IMR-90 (cell line): ENCODE data around the gene ERICH2. TPM values are rescaled to one million over a fixed set of nuclear protein-coding genes. Genes with fewer than 3 reads are reported as not detected.

Experiments
- ATAC-seq: fragments of 200-7000 bp; cut with Tn5 transposase; 2 replicates; pipeline ENCODE4 v1.9.1; 2020; ENCODE audit warnings: low read depth, mild to moderate bottlenecking, moderate library complexity
- BruUV-seq: library from RNA; stranded (reverse); fragments of 400-500 nt; replicated peaks from 2 replicates; lab custom pipeline; 2021; lab: Mats Ljungman, UMichigan
- CTCF ChIA-PET: fragments of 300-600 bp; formaldehyde crosslinking; extraction: SDS; loops from one replicate; lab custom pipeline; 2021; ENCODE audit warnings: antibody characterized with exemption; lab: Yijun Ruan, JAX
- POLR2A ChIA-PET: fragments of 300-600 bp; sonication (Branson Sonifier 250); formaldehyde crosslinking; loops from one replicate; lab custom pipeline; 2022; ENCODE audit warnings: antibody characterized with exemption; ENCODE audit not compliant: unreplicated experiment; lab: Charles Lee
- DNase-seq: peaks from one replicate; pipeline ENCODE4 v3.0.0; 2013
- H2AFZ ChIP-seq: replicated peaks from 2 replicates; pipeline ENCODE3; 2013; ENCODE audit warnings: low read length, mild to moderate bottlenecking; ENCODE audit not compliant: poor library complexity
- H2AK5ac ChIP-seq: 2 replicates; pipeline ENCODE4 v1.6.1; 2013; ENCODE audit warnings: low read depth, low read length, inconsistent platforms
- H2AK9ac ChIP-seq: replicated peaks from 2 replicates; pipeline ENCODE3; 2013; ENCODE audit warnings: mild to moderate bottlenecking, low read depth, low read length, moderate library complexity; ENCODE audit not compliant: poor library complexity
- H2BK120ac ChIP-seq: 2 replicates; pipeline ENCODE4 v1.6.1; 2013; ENCODE audit warnings: low read depth, low read length, inconsistent platforms
- H2BK15ac ChIP-seq: 3 replicates; pipeline ENCODE4 v1.6.1; 2013; ENCODE audit warnings: low read depth, low read length, inconsistent platforms
- H2BK20ac ChIP-seq: 2 replicates; pipeline ENCODE4 v1.6.1; 2013; ENCODE audit warnings: low read depth, mild to moderate bottlenecking, inconsistent platforms, low read length, moderate library complexity
- H2BK5ac ChIP-seq: 2 replicates; pipeline ENCODE4 v1.6.1; 2013; ENCODE audit warnings: mild to moderate bottlenecking, low read depth, low read length, inconsistent platforms; ENCODE audit not compliant: poor library complexity, severe bottlenecking
- H3K14ac ChIP-seq: replicated peaks from 2 replicates; pipeline ENCODE4 v1.6.1; 2013; ENCODE audit warnings: low read depth, low read length, inconsistent platforms
- H3K18ac ChIP-seq: 2 replicates; pipeline ENCODE4 v1.6.1; 2013; ENCODE audit warnings: low read depth, low read length, control low read depth
- H3K23ac ChIP-seq: 2 replicates; pipeline ENCODE4 v1.6.1; 2013; ENCODE audit warnings: low read depth, low read length, inconsistent platforms
- H3K27ac ChIP-seq: 2 replicates; pipeline ENCODE4 v1.5.1; 2013; ENCODE audit warnings: mild to moderate bottlenecking, control low read depth, low read length; ENCODE audit not compliant: insufficient read depth
- H3K27me3 ChIP-seq: 2 replicates; pipeline ENCODE4 v1.6.1; 2013; ENCODE audit warnings: low read length; ENCODE audit not compliant: control insufficient read depth, insufficient read depth
- H3K36me3 ChIP-seq: 2 replicates; pipeline ENCODE4 v1.6.1; 2013; ENCODE audit warnings: low read length, mixed read lengths; ENCODE audit not compliant: control insufficient read depth, insufficient read depth
- H3K4ac ChIP-seq: 2 replicates; pipeline ENCODE4 v1.6.1; 2013; ENCODE audit warnings: low read depth, low read length, inconsistent platforms
- H3K4me1 ChIP-seq: 2 replicates; pipeline ENCODE4 v1.6.1; 2013; ENCODE audit warnings: low read length, mixed read lengths; ENCODE audit not compliant: control insufficient read depth, insufficient read depth
- H3K4me2 ChIP-seq: 2 replicates; pipeline ENCODE4 v1.6.1; 2013; ENCODE audit warnings: low read depth, mild to moderate bottlenecking, control low read depth, low read length, moderate library complexity
- H3K4me3 ChIP-seq: 2 replicates; pipeline ENCODE4 v1.5.1; 2013; ENCODE audit warnings: low read depth, mild to moderate bottlenecking, control low read depth, low read length, moderate library complexity; ENCODE audit not compliant: insufficient read depth
- H3K56ac ChIP-seq: 2 replicates; pipeline ENCODE4 v1.6.1; 2013; ENCODE audit warnings: low read length, inconsistent platforms; ENCODE audit not compliant: insufficient read depth; ENCODE audit errors: extremely low read depth
- H3K79me1 ChIP-seq, 2 experiments: 2 replicates each; pipeline ENCODE4 v1.6.1; 2013; ENCODE audit warnings: low read length in 2 of 2, inconsistent platforms in 1 of 2, low read depth in 1 of 2
- H3K9ac ChIP-seq: 2 replicates; pipeline ENCODE4 v1.6.1; 2013; ENCODE audit warnings: low read depth, low read length, control low read depth
- H3K9me1 ChIP-seq: 2 replicates; pipeline ENCODE4 v1.6.1; 2013; ENCODE audit warnings: low read length, inconsistent platforms; ENCODE audit not compliant: insufficient read depth
- H3K9me3 ChIP-seq: 2 replicates; pipeline ENCODE4 v1.6.1; 2013; ENCODE audit warnings: low read length; ENCODE audit not compliant: control insufficient read depth, insufficient read depth
- H4K20me1 ChIP-seq: 2 replicates; pipeline ENCODE4 v1.6.1; 2013; ENCODE audit warnings: low read length, inconsistent platforms; ENCODE audit not compliant: insufficient read depth
- H4K5ac ChIP-seq: 2 replicates; pipeline ENCODE4 v1.6.1; 2013; ENCODE audit warnings: mild to moderate bottlenecking, low read depth, low read length, control low read depth
- H4K8ac ChIP-seq, 2 experiments: 2 replicates each; pipeline ENCODE4 v1.6.1; 2013; ENCODE audit warnings: low read depth in 2 of 2, low read length in 2 of 2, control low read depth in 1 of 2, inconsistent platforms in 1 of 2
- H4K91ac ChIP-seq: 2 replicates; pipeline ENCODE4 v1.6.1; 2013; ENCODE audit warnings: low read depth, low read length, inconsistent platforms; ENCODE audit not compliant: insufficient read depth
- BHLHE40 ChIP-seq: fragments of 150-350 bp; IDR thresholded peaks from 2 replicates; pipeline ENCODE4 v1.6.1; 2016; ENCODE audit warnings: mild to moderate bottlenecking, low read depth, low read length
- CEBPB ChIP-seq: IDR thresholded peaks from 2 replicates; pipeline ENCODE4 v1.6.1; 2012; ENCODE audit warnings: low read depth, low read length, improper control_type of control experiment
- CTCF ChIP-seq: conservative IDR thresholded peaks from 2 replicates; pipeline ENCODE4 v1.5.1; 2012; ENCODE audit warnings: mild to moderate bottlenecking, low read depth, low read length, improper control_type of control experiment
- ELK1 ChIP-seq: fragments of 150-350 bp; IDR thresholded peaks from 2 replicates; pipeline ENCODE4 v1.6.1; 2016; ENCODE audit warnings: low read depth, mild to moderate bottlenecking, low read length, moderate library complexity, borderline replicate concordance
- FOS ChIP-seq: fragments of 150-350 bp; IDR thresholded peaks from 2 replicates; pipeline ENCODE4 v1.6.1; 2016; ENCODE audit warnings: low read depth, low read length
- MAFK ChIP-seq: IDR thresholded peaks from 2 replicates; pipeline ENCODE4 v1.6.1; 2012; ENCODE audit warnings: low read depth, low read length, improper control_type of control experiment
- POLR2A ChIP-seq: IDR thresholded peaks from 2 replicates; pipeline ENCODE4 v1.6.1; 2012; ENCODE audit warnings: mild to moderate bottlenecking, low read depth, low read length
- RAD21 ChIP-seq: IDR thresholded peaks from 2 replicates; pipeline ENCODE4 v1.6.1; 2012; ENCODE audit warnings: low read length, improper control_type of control experiment
- RCOR1 ChIP-seq: IDR thresholded peaks from 2 replicates; pipeline ENCODE4 v1.6.1; 2012; ENCODE audit warnings: mild to moderate bottlenecking, low read length, improper control_type of control experiment; ENCODE audit not compliant: insufficient replicate concordance
- RFX5 ChIP-seq: IDR thresholded peaks from 2 replicates; pipeline ENCODE4 v1.8.0; 2012; ENCODE audit warnings: low read depth, mild to moderate bottlenecking, low read length, moderate library complexity
- USF2 ChIP-seq: fragments of 150-350 bp; IDR thresholded peaks from 2 replicates; pipeline ENCODE4 v1.6.1; 2017; ENCODE audit warnings: mild to moderate bottlenecking, antibody characterized with exemption, low read length, low read depth
- WGBS, 2 experiments: methylation state at CpG; one replicate each; pipeline versions ENCODE4 v1.1.5 to v1.1.7; 2013; ENCODE audit warnings: missing lambda C conversion rate in 2 of 2; ENCODE audit not compliant: insufficient read length in 1 of 2; ENCODE audit errors: extremely low coverage in 2 of 2; 5-methylcytosine and 5-hydroxymethylcytosine counted together
- dilution Hi-C: fragments of 300-500 bp; cut with HindIII; formaldehyde crosslinking; loops from one replicate; pipeline ENCODE4 v1.14.3; 2018; ENCODE audit warnings: low sequenced_read_pairs; ENCODE audit not compliant: unreplicated experiment
- in situ Hi-C: fragments of 300-500 bp; cut with MboI; formaldehyde crosslinking; loops from 3 replicates; pipeline ENCODE4 v1.14.3; 2019; ENCODE audit warnings: low sequenced_read_pairs, inconsistent platforms, mixed read lengths
- intact Hi-C: fragments of 100-400 bp; cut with micrococcal nuclease; formaldehyde crosslinking; loops from 2 replicates; pipeline ENCODE4 v1.10.0; 2022
- polyA plus RNA-seq, 3 experiments: library from polyadenylated mRNA; depleted of rRNA; stranded (reverse); fragments of >200 nt; gene quantifications; 2 replicates each; pipeline ENCODE4 v1.2.3, GENCODE V29; 2012; ENCODE audit warnings: low replicate concordance in 1 of 3
- total RNA-seq: library from RNA; depleted of rRNA; stranded (reverse); fragments of >200 nt; gene quantifications from 2 replicates; pipeline ENCODE4 v1.2.3, GENCODE V29; 2012

Gene ERICH2
- total and polyA plus RNA-seq, 2 of the 4 experiments (the other 2 are of a cell fraction): not detected

DNA sequence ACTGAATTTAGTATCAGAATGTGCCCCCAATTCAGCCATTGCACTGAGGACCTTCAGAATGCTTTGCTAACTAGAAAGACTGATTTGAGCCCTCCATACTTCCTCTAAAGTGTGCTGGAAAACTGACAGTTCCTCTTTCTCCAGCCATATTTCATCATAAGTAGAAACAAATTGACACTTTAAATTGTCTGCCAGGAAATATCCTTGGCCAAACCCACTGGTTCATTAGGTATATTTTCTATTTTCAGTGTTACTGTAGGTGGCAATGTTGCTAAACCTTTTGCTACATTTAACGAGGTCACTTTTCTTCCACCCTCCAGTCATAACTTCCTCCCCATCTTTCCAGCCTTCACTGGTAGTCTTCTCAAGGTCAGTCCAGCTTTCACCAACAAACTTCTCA, 33.5 kb upstream of the ERICH2 start:
- Histone ChIP-seq H3K27me3 (no peaks in the 10 kb centered on the region), H3K36me3 (no peaks in the 10 kb centered on the region), H3K79me1 (no peaks in the 10 kb centered on the region), H3K4me1 (no peaks in the 10 kb centered on the region), H3K9me3 (no peaks in the 10 kb centered on the region), H4K20me1 (no peaks in the 10 kb centered on the region), H2AK9ac (no peak overlapping the region), H3K4me3 (no peak overlapping the region), H3K18ac (no peak overlapping the region), H3K4ac (no peak overlapping the region), H2BK5ac (no peak overlapping the region), H3K9ac (no peak overlapping the region), H2BK15ac (no peak overlapping the region), H2BK120ac (no peak overlapping the region), H2AK5ac (no peak overlapping the region), H4K91ac (no peak overlapping the region), H2BK20ac (no peak overlapping the region), H3K27ac (no peak overlapping the region), H4K8ac (no peak overlapping the region), H3K23ac (no peak overlapping the region), H4K5ac (no peak overlapping the region), H3K4me2 (no peak overlapping the region), H3K14ac (no peak overlapping the region), H3K56ac (no peak overlapping the region), H3K9me1 (no peaks in the 10 kb centered on the region), H2AFZ (no peak overlapping the region)
- in situ Hi-C loops (no loop called here), intact Hi-C loops (no loop called here), dilution Hi-C loops (no loop called here)
- WGBS, 2 experiments: no CpG with 5 or more reads among the region's 1 CpG
- CTCF ChIA-PET: no interaction called here
- TF ChIP-seq CTCF (no peak), CEBPB (no peak), RCOR1 (no peak), USF2 (no peak), POLR2A (no peak), FOS (no peak), RFX5 (no peak), BHLHE40 (no peak), MAFK (no peak), RAD21 (no peak), ELK1 (no peak)
- BruUV-seq: no TSS peak
- POLR2A ChIA-PET: no interaction called here
- no peak for DNase-seq
- ATAC-seq: no peak
